Gastrocnemius medialis (tissue), 4 donors: ENCODE data around the gene TIMD4. TPM values are rescaled to one million over a fixed set of nuclear protein-coding genes. Genes with fewer than 3 reads are reported as not detected.

Source experiments
- ATAC-seq, 2 donors: fragments of 150-250 bp; one replicate each; pipeline ENCODE4 v1.9.1; 2016
- DNase-seq, 2 donors: peaks; one replicate each; pipeline ENCODE4 v3.0.0-alpha.2; 2019
- H3K27ac ChIP-seq, 4 donors: fragments of 200-600 bp; sonication (generic); 1 replicate in 1 of 4; 2 replicates in 3 of 4; pipeline ENCODE4 v1.5.1; 2016 to 2018; ENCODE audit warnings: mild to moderate bottlenecking in 2 of 4, moderate library complexity in 1 of 4
- H3K27me3 ChIP-seq, 3 donors: fragments of 200-600 bp; sonication (generic) in 2 of 3; 1 replicate in 1 of 3; 2 replicates in 2 of 3; pipeline versions ENCODE4 v1.5.1 to v1.6.0; 2016 to 2019; ENCODE audit warnings: mild to moderate bottlenecking in 1 of 3, moderate library complexity in 1 of 3
- H3K36me3 ChIP-seq, 2 donors: fragments of 200-600 bp; sonication (generic) in 1 of 2; one replicate each; pipeline ENCODE4 v1.5.1; 2017 to 2018
- H3K4me1 ChIP-seq, 2 donors: fragments of 200-600 bp; sonication (generic) in 1 of 2; one replicate each; pipeline ENCODE4 v1.5.1; 2016 to 2017; ENCODE audit warnings: mild to moderate bottlenecking in 2 of 2
- H3K4me3 ChIP-seq, 4 donors: fragments of 200-600 bp; sonication (generic) in 3 of 4; 1 replicate in 1 of 4; 2 replicates in 3 of 4; pipeline ENCODE4 v1.5.1; 2016 to 2019; ENCODE audit warnings: mild to moderate bottlenecking in 2 of 4
- H3K9me3 ChIP-seq, 3 donors: fragments of 200-600 bp; sonication (generic) in 2 of 3; 1 replicate in 1 of 3; 2 replicates in 2 of 3; pipeline ENCODE4 v1.5.1; 2016 to 2019
- POLR2A ChIP-seq, 2 donors: fragments of 450-650 bp; IDR thresholded peaks; one replicate each; pipeline ENCODE4 v1.6.1; 2017; ENCODE audit warnings: antibody characterized with exemption in 2 of 2, mild to moderate bottlenecking in 2 of 2, moderate library complexity in 2 of 2
- in situ Hi-C, 4 donors: fragments of 200-750 bp; cut with MboI; loops; one replicate each; pipeline versions ENCODE4 v1.15.0 to v1.8.0; 2017; ENCODE audit warnings: low sequenced_read_pairs in 4 of 4
- intact Hi-C: fragments of 100-400 bp; cut with DNase I; formaldehyde crosslinking; loops from one replicate; pipeline ENCODE4 v1.15.1; 2023; ENCODE audit warnings: low total_unique reads
- total RNA-seq, 4 donors: library from RNA; depleted of rRNA; stranded (reverse); fragments of >200 nt; gene quantifications; one replicate each; pipeline versions ENCODE4 v1.1.0 to v1.2.3, GENCODE V29; 2016
- TF ChIP-seq, protein P1 (sequence below), 5 experiments: fragments of 450-650 bp in 3 of 5; fragments of 200-600 bp in 2 of 5; sonication (generic) in 2 of 5; IDR thresholded peaks in 4 of 5; conservative IDR thresholded peaks in 1 of 5; 1 replicate in 4 of 5; 2 replicates in 1 of 5; pipeline ENCODE4 v1.5.1; 2016 to 2019; ENCODE audit warnings: antibody characterized with exemption in 5 of 5, mild to moderate bottlenecking in 3 of 5, moderate library complexity in 3 of 5

Gene TIMD4
- total RNA-seq: not detected

DNA sequence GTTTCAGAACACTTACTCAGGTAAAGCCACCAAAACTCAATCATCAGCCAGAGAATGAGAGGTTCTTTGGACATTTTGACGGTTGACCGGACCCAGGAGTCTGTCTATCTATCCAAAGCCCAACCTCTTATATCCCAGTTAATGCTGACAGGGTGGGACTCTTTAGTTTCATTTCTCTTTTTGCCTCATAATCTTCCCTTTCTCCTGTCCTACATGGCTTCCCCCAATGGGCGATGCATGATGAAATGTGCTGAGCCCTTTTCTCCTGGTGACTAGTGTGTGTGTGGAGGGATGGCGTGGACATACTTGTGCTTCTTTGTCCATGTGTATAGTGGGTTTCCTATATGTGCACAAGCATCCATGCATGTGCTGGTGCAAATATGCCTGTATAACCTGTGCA, at the start of gene TIMD4:
Gene TIMD4, minus strand, starts transcription at position 102 of the 400 bp plus-strand sequence. Its CDS starts 28 bp downstream, at position 74.
- intact Hi-C loops (no loop called here), in situ Hi-C loops (no loop called here)
- DNase-seq (no peak), ATAC-seq (no peak)
- Histone ChIP-seq H3K27me3 (no peaks in the 10 kb centered on the region), H3K4me1 (no peaks in the 10 kb centered on the region), H3K4me3 (no peak within 1 kb of the TSS), H3K9me3 (no peaks in the 10 kb centered on the region), H3K27ac (no peak within 1 kb of the TSS), H3K36me3 (no peaks in the 10 kb centered on the region)
- no peak for TF ChIP-seq POLR2A (IDR thresholded peaks at IDR 0.05)
- TF ChIP-seq, protein P1, sequence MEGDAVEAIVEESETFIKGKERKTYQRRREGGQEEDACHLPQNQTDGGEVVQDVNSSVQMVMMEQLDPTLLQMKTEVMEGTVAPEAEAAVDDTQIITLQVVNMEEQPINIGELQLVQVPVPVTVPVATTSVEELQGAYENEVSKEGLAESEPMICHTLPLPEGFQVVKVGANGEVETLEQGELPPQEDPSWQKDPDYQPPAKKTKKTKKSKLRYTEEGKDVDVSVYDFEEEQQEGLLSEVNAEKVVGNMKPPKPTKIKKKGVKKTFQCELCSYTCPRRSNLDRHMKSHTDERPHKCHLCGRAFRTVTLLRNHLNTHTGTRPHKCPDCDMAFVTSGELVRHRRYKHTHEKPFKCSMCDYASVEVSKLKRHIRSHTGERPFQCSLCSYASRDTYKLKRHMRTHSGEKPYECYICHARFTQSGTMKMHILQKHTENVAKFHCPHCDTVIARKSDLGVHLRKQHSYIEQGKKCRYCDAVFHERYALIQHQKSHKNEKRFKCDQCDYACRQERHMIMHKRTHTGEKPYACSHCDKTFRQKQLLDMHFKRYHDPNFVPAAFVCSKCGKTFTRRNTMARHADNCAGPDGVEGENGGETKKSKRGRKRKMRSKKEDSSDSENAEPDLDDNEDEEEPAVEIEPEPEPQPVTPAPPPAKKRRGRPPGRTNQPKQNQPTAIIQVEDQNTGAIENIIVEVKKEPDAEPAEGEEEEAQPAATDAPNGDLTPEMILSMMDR (IDR thresholded peaks at IDR 0.05 in 4 of 5, conservative IDR thresholded peaks at IDR 0.05 in 1 of 5): no peak

DNA sequence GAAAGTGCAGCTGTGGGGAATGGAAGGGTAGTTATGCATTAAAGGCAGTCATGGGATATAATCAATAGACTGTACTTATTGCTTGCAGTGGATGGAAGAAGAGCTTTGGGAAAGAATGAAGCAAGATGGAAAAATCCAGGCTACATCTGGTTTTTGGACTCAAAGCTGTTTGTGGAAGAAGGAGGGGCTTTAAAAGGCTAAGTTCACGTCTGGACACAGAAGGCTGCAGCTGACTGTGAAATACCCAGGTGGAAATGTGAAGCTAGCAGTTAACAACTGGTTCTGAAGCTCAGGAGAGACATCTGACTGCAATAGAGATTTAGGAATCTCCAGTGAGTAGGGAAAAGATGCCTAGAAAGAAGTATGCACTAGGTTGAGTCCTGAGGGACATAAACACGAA, 43.2 kb upstream of the TIMD4 start:
- H3K4me3 ChIP-seq: no peak overlapping the region
- H3K27ac ChIP-seq: no peak overlapping the region
- no peak for DNase-seq
- no peak for ATAC-seq
- no peaks in the 10 kb centered on the region for H3K4me1 ChIP-seq
- H3K36me3 ChIP-seq: no peaks in the 10 kb centered on the region
- H3K27me3 ChIP-seq: no peaks in the 10 kb centered on the region
- intact Hi-C loops: no loop called here
- no peak for TF ChIP-seq POLR2A (IDR thresholded peaks at IDR 0.05)
- TF ChIP-seq, protein P1 (IDR thresholded peaks at IDR 0.05 in 4 of 5, conservative IDR thresholded peaks at IDR 0.05 in 1 of 5): no peak
- no peaks in the 10 kb centered on the region for H3K9me3 ChIP-seq
- in situ Hi-C loops: no loop called here

DNA sequence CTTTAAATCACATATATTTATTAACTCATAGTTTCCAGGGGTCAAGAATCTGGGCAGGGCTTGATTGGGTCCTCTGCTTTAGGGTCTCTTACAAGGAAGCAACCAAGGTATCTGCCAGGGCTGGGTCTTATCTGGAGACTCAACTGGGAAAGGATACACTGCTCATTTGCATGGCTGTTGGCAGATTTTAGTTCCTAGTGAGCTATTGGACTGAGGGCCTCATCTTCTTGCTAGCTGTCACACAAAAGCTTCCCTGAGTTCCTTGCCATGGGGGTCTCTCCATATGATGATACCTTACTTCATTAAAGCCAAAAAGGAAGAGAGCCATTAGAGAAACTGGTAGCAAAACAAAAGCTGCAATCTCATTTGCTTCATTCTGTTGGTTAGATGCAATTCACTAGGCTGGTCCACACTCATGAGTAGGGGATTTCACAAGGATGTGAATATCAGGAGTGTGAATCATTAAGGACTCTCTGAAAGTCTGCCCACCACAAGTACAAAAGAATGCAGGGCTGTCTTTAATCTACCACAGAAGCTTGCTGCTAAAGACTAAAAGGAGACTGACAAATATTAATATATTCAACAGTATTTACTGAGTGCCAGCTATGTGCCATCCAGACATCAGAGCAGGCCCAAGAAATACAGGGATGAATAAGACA, 42.0 kb upstream of the TIMD4 start:
- DNase-seq: no peak
- no peak for ATAC-seq
- no peaks in the 10 kb centered on the region for H3K27me3 ChIP-seq
- in situ Hi-C loops: no loop called here
- no peak overlapping the region for H3K4me3 ChIP-seq
- intact Hi-C loops: no loop called here
- no peaks in the 10 kb centered on the region for H3K4me1 ChIP-seq
- H3K9me3 ChIP-seq: no peaks in the 10 kb centered on the region
- no peak overlapping the region for H3K27ac ChIP-seq
- TF ChIP-seq, protein P1 (IDR thresholded peaks at IDR 0.05 in 4 of 5, conservative IDR thresholded peaks at IDR 0.05 in 1 of 5): no peak
- TF ChIP-seq POLR2A (IDR thresholded peaks at IDR 0.05): no peak
- no peaks in the 10 kb centered on the region for H3K36me3 ChIP-seq

DNA sequence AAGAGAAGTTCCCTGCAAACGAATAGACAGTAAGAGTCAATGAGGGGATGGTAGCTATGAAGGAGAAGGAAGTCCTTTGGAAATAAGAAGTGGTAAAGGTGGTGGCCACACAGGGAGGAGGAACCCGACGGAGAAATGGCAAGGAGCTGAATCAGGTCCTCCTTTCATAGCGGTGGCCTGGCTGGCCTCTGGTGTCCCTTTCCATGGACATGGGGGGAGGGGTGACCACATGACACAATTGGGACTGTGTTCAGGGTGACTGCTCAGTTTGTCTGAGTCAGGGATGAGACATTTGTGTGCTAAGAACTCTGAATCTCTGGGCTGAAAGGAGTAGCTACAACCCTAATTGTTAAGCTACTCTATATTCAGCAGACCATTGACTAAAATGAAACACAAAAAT, 28.7 kb upstream of the TIMD4 start:
- Histone ChIP-seq H3K4me3 (no peak overlapping the region), H3K36me3 (no peaks in the 10 kb centered on the region), H3K4me1 (no peaks in the 10 kb centered on the region), H3K27me3 (no peaks in the 10 kb centered on the region), H3K9me3 (no peaks in the 10 kb centered on the region), H3K27ac (no peak overlapping the region)
- intact Hi-C loops (no loop called here), in situ Hi-C loops (no loop called here)
- TF ChIP-seq, protein P1 (IDR thresholded peaks at IDR 0.05 in 4 of 5, conservative IDR thresholded peaks at IDR 0.05 in 1 of 5): no peak
- TF ChIP-seq POLR2A (IDR thresholded peaks at IDR 0.05): no peak
- no peak for DNase-seq
- ATAC-seq: no peak

DNA sequence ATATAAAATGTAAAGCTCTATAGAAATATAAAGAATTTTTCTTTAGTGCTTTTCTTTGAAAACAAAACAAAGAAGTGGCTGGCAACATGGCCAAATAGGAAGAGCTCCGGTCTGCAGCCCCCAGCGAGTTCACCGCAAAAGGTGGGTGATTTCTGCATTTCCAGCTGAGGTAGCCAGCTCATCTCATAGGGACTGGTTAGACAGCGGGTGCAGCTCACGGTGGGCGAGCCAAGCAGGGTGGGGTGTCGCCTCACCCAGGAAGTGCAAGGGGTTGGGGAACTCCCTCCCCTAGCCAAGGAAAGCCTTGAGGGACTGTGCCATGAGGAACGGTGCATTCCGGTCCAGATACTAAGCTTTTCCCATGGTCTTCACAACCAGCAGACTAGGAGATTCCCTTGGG, 21.0 kb upstream of the TIMD4 start:
- in situ Hi-C loops: no loop called here

More for the DNA sequence above, 21.0 kb upstream of the TIMD4 start:
- TF ChIP-seq, protein P1 (IDR thresholded peaks at IDR 0.05 in 4 of 5, conservative IDR thresholded peaks at IDR 0.05 in 1 of 5): no peak
- no peak for TF ChIP-seq POLR2A (IDR thresholded peaks at IDR 0.05)
- Histone ChIP-seq H3K27ac (no peak overlapping the region), H3K9me3 (no peaks in the 10 kb centered on the region), H3K36me3 (no peaks in the 10 kb centered on the region), H3K4me1 (no peaks in the 10 kb centered on the region), H3K27me3 (no peaks in the 10 kb centered on the region), H3K4me3 (no peak overlapping the region)
- DNase-seq (no peak), ATAC-seq (no peak)
- intact Hi-C loops: no loop called here
